NCI-H526 treated with DMSO at 0.1 percent for 48 hours (cell line): ENCODE results near the gene GOPC.

Experiments used
- DNase-seq: peaks from one replicate; lab custom pipeline; 2025; lab: John Stamatoyannopoulos, UW

The GOPC gene

GRCh38 chr6:117595099-117595923 is 7.0 kb downstream of the GOPC start:
- DNase-seq: no peak

GRCh38 chr6:117592983-117593759 is 9.1 kb downstream of the GOPC start:
- no peak for DNase-seq

GRCh38 chr6:117591405-117591804 is 10.9 kb downstream of the GOPC start:
- no peak for DNase-seq

GRCh38 chr6:117590447-117590846 is 11.9 kb downstream of the GOPC start:
- DNase-seq: no peak

DNA sequence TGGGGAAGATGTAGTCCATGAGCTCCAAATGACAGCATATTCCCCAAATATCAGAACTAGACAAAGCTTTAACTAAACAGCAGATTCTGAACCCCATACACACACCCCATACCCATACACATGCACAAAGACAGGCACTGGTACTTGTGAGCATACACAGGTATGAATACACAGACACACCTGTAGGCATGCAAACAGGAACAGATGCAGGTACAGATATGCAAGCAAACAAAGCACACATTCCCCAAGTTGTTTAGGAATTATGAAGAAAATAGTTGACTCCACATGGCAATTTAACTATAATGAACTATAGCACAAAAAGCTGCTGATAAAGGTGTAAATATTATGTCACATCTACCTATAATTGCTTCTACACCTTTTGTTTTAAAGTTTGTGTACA is 16.7 kb downstream of the GOPC start:
- no peak for DNase-seq

DNA sequence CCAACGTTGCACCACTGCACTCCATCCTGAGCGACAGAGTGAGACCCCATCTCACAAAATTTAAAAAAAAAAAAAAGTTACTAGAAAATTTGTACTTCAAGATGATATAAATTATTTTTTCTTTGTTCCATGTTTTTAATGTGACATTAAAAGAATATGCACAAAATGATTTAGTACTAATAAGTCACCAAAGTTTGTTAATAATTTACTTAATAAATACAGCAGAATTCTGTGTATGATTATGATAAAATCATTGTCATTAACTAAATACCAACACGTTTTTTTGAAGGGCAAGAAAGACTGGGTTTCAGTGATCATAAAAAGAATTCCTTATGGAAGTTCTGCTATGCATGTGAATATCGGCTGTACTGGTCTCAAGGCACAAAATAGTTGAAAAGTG is 28.1 kb downstream of the GOPC start:
- no peak for DNase-seq

DNA sequence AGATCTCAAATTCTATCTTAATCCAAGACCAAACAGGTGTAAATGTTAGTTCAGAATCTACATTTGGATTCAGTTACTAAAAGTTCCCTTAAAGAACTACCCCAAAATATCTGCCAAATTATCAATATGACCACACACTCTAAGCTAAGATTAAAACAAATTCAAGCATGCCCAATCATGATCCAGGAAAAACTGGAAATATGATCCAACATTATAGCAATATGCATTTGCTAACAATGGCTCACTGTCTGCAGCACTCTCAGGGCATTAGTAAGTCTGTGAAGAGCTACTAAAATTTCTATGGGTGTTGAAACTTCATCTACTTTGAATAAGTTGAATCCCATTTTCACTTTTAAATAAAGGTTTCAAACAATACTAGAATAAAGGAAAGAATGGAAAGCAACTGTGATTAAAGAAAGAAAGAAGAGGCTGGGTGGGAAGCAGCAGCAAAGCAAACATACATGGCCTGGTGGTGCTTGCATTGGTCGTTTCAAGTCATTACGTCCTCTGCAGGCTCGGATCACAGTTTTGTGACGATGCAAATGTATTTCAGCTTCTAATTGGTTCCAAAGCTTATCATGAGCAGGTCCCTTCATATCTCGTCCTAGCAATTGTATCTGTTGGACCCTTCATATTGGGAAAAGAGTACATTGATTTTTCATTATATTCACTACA is 29.2 kb downstream of the GOPC start:
- DNase-seq: peak; percentile 61

DNA sequence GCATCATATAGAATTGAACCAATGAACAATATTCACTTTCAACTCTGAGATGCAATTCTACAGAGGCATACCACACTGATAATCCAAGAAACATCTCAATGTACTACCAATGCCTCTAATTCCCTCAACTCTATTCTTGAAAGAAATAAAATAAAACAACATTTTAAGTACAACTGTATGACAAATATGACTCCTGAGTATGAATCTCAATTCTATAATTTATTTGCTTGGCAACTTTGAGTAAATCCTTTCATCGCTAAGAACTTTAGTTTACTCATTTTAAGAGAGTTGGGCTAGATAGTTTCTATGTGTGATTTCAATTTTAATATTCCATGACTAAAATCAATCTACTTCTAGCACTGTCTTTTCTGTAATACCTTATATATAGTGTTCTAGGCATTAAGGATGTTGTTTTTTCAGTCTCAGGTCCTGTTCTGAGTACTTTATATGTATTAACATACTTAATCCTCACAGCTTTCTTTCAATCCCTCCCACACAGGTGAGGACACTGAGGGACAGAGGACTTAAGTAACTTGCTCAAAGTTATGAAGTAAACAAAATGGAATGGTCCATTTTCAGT is 33.4 kb downstream of the GOPC start:
- no peak for DNase-seq

- no peak for DNase-seq
Measured at GRCh38 chr6:117568247-117568646, 34.1 kb downstream of the GOPC start.

GRCh38 chr6:117564681-117565080 is 37.6 kb downstream of the GOPC start:
- no peak for DNase-seq

- DNase-seq: no peak
Measured at GRCh38 chr6:117561128-117561527, 41.2 kb downstream of the GOPC start.

DNA sequence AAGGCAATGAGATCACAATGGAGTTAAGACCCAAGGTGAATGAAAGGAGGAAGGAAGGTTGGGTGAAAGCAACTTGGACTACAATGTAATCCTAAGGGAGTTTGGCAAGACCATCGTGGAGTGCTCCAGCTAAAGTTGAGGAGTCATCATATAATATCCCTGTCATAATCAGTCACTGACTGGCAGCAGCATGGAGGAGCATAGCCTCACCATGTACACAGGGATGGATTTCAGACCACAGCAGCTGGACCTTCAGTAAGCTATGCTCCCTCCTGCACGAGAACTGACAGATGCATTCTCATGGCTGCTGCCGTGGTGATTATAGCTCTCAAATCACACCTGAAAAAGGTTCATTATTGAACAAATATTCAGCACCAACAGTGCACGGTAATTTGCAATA is 43.0 kb downstream of the GOPC start:
- no peak for DNase-seq

DNA sequence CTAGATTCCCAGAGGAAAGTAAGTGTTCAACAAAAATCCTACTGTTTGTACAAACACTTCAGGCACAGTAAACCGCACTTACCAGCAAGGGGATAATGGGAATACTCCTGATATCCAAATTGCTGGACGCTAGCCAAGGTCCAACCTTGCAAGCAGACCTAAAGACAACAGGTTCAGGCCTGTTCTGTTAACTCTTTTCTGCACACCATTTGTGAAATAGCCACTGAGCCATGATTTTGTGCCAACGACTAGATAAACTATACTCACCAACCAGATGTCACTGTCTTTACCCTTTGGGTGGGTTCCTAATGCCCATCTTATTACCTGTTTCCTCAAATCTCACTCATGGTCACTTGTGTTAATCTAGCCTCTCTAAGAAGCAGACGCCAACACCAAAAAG is 43.5 kb downstream of the GOPC start:
- DNase-seq: no peak

GRCh38 chr6:117557951-117558350 is 44.4 kb downstream of the GOPC start:
- no peak for DNase-seq

DNA sequence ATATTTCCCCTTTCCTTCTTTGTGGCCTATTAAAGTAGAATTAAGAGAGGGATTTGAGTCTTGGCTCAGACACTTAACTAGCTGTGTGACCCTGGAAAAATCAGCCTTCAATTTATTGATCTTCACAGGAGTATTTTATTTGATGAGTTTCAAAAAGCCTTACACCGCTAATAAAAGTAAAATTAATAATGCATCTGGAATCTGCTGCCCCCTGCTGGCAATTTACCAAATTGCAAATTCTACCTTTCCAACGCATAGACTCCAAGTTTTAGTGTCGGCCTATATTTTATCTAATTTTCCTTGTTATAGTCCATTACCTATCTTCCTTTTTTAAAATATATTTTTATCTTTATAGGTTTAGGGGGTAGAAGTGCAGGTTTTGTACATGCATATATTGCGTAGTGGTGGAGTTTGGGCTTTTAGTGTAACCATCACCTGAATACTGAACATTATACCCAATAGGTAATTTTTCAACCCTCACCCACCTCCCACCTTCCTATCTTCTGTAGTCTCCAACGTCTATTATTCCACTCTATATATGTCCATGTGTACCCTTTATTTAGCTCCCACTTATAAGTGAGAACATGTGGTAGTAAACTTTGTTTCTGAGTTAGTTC is 46.3 kb downstream of the GOPC start:
- DNase-seq: peak; percentile 7

DNA sequence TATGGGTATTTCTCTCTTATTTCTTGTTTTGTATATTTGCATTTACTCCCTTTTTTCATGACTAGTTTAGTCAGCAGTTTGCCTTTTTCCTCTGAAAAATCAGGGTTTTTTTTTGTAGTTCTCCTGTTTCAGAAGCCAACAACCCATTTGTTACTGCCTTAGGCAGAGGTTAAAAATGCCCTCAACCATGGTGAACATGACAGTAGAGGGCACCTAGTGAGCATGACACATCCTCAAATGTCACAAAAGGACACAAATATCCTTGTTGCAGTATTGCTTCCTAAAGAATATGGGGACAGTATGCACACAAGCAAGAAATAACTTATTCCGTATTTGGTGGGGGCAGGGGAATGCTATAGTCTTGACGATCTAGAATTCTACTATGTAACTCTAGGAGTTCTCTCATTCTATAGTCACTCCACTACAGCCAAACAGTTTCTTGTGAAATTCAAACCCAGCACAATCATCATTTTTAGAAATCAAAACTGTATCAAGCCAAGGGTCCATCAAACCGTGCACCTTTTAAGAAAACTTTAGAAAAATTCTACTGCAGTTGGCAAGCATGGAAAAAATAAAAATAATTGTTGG is 47.0 kb downstream of the GOPC start:
- DNase-seq: no peak

- DNase-seq: no peak
Measured at GRCh38 chr6:117553142-117553541, 49.2 kb downstream of the GOPC start.

- no peak for DNase-seq
Measured at GRCh38 chr6:117552618-117553017, 49.7 kb downstream of the GOPC start.

GRCh38 chr6:117550618-117551242 is 51.6 kb downstream of the GOPC start:
- no peak for DNase-seq

- no peak for DNase-seq
Measured at GRCh38 chr6:117550078-117550600, 52.2 kb downstream of the GOPC start.

DNA sequence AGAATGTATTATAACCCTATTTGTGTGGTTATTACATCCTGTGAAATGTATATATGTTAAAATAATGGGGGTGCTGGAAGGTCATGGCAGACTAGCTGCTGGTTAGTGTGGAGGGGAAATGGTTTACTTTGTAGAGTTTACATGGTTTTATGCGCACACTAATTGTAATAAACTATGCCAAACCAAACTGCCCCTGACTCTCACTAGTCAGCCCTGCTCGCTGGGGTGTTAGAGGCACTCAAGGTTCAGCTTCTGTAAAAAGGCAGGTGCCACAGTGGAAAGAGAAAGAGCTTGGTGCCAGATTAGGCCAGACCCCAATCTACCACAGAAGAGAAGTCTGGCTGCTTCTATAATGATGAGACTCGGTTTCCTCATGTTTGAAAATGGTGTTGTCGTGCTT is 52.7 kb downstream of the GOPC start:
- DNase-seq: no peak
